Epithelial cell of proximal tubule (primary cell): Measurements from ENCODE around the gene PER3. TPM values are rescaled to one million over a fixed set of nuclear protein-coding genes. Genes with fewer than 3 reads are reported as not detected.
A peak's percentile ranks its signal among the peaks of the same experiment; 100 is the strongest.

ENCODE experiments used
- DNase-seq: peaks from one replicate; pipeline ENCODE4 v3.0.0-alpha.2; 2011; ENCODE audit warnings: low read depth
- H3K4me3 ChIP-seq: 2 replicates; pipeline ENCODE4 v1.5.1; 2011; ENCODE audit warnings: low read depth, mild to moderate bottlenecking, low read length
- CTCF ChIP-seq: conservative IDR thresholded peaks from 2 replicates; pipeline ENCODE4 v1.5.1; 2012; ENCODE audit warnings: low read depth, mild to moderate bottlenecking, low read length
- total RNA-seq: library from RNA; depleted of rRNA; stranded (reverse); fragments of >200 nt; gene quantifications from 2 replicates; pipeline ENCODE4 v1.2.3, GENCODE V29; 2015

Gene PER3
- 2.4 and 2.5 TPM in 2 replicates for total RNA-seq

DNA sequence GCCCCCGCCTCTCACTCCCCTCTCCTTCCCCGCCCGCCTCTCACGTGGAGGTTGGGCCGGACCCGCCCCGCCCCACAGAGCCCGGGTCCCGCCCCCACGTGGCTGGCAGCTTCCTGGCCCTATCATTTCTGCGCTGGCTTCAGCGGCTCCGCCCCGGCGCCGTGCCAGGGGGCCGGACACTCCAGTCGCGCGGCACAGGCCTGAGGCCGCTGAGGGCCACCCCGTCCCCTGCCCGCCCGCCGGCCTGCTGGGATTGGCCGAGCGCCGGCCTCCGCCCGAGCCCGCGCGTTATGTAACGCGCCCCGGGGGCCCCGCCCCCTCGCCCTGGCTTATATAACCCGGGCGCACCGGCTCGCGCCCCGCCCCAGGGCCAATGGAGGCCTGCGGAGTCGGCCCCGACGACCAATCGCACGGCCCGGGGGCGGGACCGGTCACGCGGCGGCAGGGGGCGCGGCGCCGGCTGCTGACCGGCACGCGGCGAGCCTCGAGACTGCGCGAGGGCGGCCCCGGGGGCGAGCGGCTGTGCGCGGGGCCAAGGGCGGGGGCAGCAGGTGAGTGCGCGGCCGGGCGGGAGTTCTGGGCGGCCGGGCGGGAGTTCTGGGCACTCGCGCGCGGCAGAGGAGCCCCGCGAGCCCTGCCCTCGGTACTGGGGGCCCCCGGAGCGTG is at the start of gene PER3:
Gene PER3 (plus strand): TSS at position 466 of the 666 bp plus-strand sequence. CDS start 587 bp downstream, outside the sequence.
- DNase-seq: peak; percentile 31
- H3K4me3 ChIP-seq: peak within 1 kb of the TSS; percentile 67
- no peak for TF ChIP-seq CTCF

DNA sequence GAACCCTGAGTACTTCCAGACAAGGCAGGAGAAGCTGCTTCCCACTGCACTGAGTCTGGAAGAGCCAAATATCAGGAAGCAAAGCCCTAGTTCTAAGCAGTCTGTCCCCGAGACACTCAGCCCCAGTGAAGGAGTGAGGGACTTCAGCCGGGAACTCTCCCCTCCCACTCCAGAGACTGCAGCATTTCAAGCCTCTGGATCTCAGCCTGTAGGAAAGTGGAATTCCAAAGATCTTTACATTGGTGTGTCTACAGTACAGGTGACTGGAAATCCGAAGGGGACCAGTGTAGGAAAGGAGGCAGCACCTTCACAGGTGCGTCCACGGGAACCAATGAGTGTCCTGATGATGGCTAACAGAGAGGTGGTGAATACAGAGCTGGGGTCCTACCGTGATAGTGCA is 46.0 kb upstream of the PER3 start:
- TF ChIP-seq CTCF: no peak
- H3K4me3 ChIP-seq: no peak overlapping the region
- no peak for DNase-seq

DNA sequence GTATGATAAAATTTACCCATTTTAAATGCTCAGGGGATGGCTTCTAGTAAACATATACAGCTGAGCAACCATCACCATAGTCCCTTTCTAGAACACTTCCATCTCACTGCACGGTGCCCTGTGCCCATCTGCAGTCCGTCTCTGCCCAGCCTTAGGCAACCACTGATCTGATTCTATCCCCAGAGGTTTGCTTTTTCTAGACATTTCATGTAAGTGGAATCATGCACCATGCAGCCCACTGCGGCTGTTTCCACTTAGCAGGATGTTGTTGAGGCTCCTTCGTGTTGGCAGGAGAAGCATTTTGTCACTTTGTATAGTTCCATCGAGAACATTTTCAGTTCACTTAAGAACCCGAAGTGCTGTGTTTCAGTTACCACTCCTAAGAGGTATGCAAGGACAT is 40.7 kb upstream of the PER3 start:
- H3K4me3 ChIP-seq: no peak overlapping the region
- DNase-seq: no peak
- TF ChIP-seq CTCF: no peak

GRCh38 chr1:7744882-7745281 is 39.2 kb upstream of the PER3 start:
- H3K4me3 ChIP-seq: no peak overlapping the region
- no peak for DNase-seq
- TF ChIP-seq CTCF: no peak

DNA sequence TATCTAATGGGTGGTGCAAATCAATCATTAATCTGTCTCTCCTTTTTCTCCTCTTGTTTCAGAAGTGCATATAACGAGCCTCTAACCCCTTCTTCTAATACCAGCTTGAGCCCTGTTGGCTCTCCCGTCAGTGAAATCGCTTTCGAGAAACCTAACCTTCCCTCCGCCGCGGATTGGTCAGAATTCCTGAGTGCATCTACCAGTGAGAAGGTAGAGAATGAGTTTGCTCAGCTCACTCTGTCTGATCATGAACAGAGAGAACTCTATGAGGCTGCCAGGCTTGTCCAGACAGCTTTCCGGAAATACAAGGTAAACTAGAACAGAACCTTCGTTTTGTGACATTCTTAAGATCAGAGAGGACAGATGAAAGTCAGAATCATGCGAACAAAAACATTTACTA is 38.3 kb upstream of the PER3 start:
- peak overlapping the region; percentile 5 for H3K4me3 ChIP-seq
- no peak for TF ChIP-seq CTCF

DNA sequence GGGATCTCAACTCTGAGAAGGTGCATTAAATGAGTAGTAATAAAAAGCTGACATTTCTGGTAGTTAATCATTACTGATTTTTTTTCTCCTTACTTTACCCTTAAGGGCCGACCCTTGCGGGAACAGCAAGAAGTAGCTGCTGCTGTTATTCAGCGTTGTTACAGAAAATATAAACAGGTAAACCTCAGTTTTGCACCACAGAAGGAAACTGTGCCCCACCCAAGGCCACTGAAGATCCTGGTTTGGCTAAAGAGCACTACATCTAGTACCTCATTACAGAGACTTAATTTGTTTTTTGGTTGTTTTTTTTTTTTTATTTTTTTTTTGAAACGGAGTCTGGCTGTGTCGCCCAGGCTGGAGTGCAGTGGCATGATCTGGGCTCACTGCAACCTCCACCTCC is 36.5 kb upstream of the PER3 start:
- DNase-seq: no peak

More for the DNA sequence above, 38.3 kb upstream of the PER3 start:
- peak; percentile 54 for DNase-seq

More for the DNA sequence above, 36.5 kb upstream of the PER3 start:
- no peak for TF ChIP-seq CTCF
- no peak overlapping the region for H3K4me3 ChIP-seq
